Epithelial cell of prostate (primary cell): ENCODE measurements around the gene INF2.

ENCODE experiments used
- DNase-seq: peaks from one replicate; pipeline ENCODE4 v3.0.0-alpha.2; 2011; ENCODE audit warnings: low read depth, low spot score
- H3K27ac ChIP-seq: fragments of 450-650 bp; 2 replicates; pipeline ENCODE4 v1.5.1; 2017; ENCODE audit warnings: mild to moderate bottlenecking

Gene INF2

DNA sequence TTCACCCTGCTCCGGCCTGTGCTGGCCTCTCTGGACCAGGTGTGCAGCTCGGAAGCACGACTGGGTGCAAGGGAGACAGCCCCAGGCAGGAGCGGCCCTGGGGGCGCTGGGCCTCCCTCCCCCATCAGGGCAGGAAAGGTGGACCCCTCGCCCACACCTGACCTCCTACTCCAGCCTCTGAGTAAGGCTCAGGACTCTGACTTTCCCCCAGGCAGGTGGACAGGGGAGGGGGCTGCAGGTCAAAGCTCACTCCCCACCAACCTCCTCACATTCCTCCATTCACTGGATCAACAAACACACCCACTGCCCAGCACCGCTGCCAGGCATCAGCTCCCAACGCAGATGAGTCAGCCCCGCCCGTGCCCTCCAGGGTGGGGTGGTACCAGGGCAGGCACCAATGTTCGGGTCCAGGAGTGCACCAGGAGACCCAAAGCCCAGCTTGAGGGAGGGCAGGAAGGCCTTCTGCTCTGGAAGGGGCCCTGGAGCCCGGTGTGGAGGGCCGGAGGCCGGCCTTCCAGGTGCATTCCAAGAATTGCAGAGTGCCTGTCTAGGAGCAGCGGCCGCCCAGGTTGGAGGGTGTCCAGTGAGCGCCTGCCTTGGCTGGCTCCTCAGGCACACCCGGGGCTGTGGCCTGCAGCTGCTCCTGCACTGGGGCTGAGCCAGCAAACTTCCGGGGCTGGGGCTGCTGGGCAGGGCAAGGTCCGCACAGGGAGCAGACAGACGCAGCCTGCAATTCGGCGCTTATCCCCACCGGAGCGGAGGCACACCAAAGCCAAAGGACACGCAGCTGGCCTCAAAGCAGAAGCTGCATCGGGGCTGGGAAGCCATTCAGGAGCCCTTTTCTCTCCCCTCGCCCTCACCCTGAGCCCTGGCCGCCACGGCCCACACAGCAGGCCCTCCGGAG is 1.6 kb upstream of the INF2 start:
- H3K27ac ChIP-seq, result peak overlapping the region; percentile 88
- peak; percentile 37 for DNase-seq

DNA sequence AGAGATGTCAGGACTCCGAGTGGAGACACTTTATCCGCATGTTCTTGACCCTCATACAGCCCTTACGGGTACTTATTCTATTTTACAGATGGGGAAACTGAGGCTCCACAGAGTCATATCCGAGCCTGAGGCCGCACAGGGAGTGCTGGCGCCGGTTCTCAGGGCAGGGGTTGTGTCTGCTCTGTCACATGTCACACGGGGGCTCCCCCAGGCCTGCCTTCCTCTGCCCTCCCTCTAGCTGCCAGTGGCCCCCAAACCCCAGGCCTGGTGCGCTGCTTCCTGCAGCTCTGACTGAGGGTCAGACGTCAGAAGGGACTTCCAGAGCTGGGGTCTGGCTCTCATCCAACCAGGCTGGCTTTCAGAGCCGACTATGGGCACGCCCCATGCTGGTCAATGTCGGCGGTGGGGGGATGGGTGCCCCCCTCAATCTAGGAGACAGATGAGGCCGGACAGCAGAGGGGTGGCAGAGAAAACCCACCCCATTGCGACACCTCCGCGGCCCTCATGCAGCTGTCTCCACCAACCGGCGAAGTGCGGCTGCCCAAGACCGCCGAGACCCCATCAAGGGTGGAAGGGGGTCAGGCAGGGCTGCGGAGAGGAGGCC is 811 bp upstream of the INF2 start:
- H3K27ac ChIP-seq, result peak overlapping the region; percentile 88
- DNase-seq, result no peak

DNA sequence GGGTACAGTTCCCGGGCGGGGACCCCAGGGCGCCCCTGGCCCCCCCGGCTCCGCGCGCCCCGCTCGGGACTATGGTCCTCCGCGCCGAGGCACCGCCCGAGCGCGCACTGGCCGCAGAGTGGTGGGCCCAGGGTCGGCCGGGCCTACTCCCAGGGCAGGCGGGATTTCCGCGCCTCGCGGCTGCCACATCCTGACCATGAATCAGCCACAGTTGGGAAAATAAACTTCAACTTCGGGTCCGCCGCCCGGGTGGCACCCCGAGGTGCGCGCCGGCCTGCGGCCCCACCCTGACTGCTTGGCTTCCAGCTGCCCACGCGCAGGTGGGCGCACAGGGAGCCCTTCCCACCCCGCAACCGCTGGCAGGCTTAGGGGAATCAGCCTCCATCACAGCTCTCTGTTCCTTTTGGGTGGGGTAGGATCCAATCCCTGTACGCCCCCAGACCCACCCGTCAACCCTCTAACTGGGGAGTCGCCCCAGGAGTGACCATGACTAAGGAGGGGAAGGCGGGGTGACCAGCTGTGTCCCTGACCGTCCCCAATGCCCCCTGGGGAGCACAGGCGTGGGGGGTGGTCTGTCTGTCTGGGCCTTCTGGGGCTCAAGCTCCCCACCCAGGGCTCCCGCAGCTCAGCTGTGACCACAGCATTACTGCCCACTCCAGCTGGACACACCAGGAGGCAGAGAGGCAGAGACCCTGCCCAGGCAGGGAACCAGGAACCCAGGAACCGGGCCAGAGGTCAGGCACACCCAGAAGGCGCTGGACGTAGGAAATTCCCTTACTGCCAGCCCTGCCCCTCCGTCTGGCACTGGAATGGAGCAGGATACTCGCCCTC is 678 bp downstream of the INF2 start:
- DNase-seq, result no peak
- peak overlapping the region; percentile 88 for H3K27ac ChIP-seq

DNA sequence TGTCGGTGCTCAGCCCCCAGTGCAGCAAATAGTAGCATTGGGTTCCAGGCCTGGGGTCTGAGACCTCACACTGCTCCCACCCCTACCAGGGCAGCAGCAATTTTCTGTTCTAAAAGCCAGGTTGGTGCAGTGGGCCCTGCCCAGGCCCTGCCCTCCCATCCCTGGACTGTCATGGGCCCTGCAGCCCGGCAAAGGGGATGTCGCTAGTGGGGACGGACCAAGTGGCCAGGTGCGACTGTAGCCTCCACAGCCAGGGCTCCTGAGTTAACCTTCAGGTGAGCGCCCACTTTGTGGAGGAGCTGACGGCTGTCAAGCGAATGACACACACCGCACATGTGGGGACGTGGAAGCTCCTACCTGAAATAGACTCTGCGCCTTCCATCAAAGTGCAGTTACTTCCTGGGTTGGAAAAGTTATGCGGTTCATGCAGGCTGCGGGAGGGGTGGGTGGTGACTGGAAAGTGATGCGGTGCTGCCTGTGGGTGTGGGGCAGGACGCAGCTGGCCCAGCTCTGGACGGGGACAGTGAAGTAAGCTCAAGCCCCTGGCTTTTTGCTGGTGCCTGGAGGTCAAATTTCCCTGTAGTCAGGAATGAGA is 1.5 kb downstream of the INF2 start:
- no peak for DNase-seq
- H3K27ac ChIP-seq, result peak overlapping the region; percentile 88

DNA sequence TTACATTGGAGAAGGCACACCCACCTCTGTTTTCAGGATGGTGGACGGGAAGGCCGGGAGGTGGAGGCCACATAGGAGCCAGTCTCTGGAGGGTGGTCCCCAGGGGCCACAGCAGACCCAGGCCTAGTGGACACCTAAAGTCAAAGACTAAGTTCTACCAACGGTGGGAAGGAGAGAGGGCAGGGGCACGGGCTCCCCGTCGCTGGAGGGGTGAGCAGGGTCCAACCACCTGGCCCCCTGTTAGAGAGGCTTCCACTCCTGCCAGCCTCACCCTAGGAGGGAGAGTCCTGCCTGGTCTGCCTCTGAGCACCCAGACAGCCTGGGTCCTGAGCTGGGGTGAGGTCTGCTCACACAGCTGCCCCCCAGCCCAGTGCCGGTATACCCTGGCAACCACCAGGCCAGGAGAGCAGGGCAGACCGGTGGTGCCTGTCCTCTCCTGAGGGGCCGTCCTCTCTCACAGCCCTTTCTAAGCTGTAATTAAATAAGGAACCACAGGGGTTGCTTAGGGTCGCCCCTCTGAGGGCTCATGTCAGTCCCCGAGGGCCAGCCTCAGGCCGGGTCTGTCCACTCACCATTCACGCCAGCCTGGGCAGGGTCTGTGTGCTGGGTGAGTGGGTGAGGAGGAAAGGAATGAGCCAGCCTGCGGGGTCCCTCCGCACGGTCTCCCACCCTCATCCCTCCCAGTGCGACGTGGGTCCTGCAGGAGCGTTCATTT is 2.3 kb downstream of the INF2 start:
- H3K27ac ChIP-seq, result no peak overlapping the region
- DNase-seq, result no peak

DNA sequence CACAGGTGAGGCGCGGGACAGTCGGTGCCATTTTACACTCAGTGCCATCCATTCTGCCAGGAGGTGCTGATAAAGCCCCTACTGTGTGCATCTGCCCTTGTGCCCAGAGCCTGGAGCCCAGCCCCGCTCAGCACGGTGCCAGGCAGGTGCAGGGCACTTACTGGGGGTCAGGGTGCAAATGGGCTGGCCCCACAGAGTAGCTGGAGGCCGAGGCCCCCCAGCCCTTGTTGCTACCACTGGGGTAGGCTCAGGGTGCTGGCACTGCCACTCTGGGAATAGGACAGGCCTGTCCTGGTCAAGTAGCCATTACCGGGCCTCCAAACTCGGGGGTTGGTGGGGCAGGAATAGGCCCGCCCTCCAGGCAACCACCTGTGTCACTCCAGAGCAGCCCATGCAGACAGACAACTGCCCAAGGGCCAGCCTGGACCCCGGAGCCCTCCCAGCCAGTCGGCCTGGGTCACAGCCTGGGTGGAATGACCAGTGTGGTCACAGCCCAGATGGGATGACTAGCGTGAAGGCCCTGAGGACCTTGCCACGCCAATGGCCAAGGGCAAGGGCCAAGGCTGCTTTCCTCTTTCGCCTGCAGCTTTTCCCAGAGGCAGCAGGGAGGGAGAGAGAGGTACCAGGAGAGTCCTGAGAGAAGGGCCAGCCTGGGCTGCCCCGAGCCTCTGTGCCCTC is 3.0 kb downstream of the INF2 start:
- no peak for DNase-seq
- no peak overlapping the region for H3K27ac ChIP-seq

DNA sequence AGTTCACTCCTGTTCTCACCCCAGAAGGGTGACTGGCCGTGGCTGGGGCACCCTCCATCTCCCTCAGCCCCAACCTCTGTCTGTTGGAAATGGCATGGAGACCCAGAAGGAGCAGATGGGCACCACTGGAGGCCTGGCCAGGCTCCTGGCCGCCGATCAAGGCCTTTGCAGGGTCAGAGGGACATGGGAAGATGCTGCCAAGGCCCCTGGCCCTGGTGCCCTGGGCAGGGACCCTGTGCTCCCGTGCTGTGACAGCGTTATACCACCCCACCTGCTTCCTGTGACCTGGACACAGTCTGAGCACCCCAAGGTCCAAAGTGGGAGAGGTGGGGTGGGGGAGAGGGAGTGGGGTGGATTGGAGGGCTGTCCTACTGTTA is 3.5 kb downstream of the INF2 start:
- no peak for DNase-seq
- no peak overlapping the region for H3K27ac ChIP-seq

DNA sequence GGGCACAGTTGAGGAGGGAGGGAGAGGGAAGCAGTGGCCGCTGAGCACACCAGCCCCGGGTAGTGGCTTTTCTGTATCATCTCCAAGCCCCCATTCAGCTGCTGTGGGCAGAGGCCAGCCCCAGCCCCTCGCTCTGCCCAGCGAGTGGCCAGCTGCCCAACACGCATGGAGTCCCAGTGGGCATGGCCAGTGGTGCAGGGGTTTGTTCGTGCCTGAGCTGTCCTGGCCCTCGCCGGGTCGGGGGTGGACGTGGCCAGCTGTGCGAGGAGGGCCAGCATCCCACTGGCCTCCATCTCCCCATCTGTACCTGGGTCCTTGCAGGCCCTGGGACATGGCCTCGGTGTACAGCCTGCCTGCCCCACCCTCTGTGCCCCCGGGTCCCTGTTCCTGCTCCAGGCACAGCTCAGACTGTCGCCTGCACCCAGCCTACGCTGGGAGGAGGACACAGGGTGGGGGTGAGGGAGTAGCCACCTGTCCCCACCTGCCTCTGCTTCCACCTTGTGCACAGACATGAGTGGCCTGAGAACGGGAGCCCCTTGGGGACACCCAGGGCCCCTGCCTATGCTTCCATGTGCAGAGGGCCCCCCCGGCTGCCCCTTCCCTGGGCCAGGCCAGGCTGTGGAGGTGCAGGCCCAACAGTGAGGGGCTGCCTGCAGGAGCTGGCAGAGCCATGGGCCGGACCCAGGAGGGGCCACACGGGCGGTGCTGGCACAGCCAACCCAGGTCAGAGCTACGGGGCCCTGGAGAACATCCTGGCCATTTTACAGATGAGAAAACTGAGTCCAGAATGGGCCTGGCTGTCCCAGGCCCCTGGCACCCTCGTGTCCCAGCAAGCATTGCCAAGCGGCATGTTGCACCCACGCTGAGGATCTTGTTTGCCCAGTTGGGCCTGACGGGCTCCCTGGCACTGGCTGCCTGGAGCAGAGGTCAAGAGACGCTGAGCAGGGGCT is 4.3 kb downstream of the INF2 start:
- DNase-seq, result no peak
- no peak overlapping the region for H3K27ac ChIP-seq

DNA sequence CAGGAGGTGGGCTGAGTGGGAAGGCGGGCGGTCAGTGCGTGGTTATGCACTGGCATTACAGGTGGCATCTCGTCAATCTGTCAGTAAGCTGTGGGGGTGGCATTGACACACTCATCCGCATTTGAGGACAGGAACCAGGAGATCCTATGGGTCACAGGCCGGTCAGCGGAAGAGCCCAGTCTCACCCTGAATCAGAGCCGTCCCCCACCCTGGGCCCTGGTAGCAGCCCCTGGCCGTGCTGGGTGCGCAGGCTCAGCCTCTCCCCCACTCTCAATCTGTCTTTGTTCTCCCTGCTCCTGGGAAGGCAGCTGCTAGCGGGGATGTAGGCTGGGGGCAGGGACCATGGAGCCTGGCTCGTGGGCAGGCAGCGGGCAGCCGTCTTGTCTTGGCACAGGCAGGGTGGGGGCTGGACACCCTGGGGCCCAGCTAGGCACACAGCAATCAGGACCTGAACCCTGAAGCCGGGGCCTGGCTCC is 5.1 kb downstream of the INF2 start:
- no peak overlapping the region for H3K27ac ChIP-seq

DNA sequence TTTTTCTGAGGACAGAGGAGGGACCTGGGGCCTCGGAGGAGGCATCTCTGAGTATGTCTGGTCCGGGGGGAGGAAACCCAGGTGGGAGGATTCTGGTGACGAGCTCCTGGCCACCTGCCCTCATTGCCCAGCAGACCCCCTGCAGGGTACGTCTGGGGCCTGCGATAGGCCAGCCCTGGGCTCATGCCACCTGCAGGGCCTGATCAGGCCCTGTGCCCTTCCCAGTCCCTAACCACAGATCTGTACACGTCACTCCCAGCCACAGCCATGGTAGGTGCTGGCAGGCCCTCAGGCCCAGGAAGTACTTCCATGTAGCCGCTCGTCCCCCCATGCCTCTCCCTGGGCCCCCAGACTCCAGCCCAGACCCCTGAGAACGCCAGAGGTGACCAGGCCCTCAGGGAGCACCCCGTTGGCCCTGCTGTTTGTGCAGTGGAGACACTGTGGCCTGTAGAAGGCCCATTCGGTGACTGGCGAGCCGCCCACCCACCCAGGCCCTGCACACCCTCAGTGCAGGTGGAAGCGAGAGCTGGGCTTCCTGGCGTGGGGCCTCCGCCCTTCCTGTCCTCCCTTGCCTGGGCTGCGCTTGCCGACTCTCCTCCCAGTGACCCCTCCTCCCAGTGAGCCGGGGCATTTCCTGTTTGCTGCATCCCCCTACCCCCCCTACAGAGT is 5.7 kb downstream of the INF2 start:
- no peak overlapping the region for H3K27ac ChIP-seq
- no peak for DNase-seq

More for the DNA sequence above, 5.1 kb downstream of the INF2 start:
- no peak for DNase-seq

DNA sequence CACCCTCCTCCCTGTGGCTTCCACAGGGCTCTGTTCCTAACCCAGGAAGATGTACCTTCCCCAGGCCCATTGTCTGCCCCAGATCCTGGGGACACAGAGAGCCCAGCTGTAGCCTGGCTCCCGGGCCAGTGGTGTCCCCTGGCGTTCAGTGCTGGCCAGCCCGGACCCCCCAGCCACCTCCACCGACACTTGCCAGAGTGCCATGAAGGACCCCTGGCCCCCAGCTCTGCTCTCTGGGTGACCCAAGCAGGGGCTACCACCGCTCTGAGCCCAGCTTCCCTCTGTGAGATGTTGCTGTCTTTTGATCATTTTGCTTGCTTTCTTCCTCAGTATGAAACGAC is 6.2 kb downstream of the INF2 start:
- H3K27ac ChIP-seq, result no peak overlapping the region
- DNase-seq, result no peak

DNA sequence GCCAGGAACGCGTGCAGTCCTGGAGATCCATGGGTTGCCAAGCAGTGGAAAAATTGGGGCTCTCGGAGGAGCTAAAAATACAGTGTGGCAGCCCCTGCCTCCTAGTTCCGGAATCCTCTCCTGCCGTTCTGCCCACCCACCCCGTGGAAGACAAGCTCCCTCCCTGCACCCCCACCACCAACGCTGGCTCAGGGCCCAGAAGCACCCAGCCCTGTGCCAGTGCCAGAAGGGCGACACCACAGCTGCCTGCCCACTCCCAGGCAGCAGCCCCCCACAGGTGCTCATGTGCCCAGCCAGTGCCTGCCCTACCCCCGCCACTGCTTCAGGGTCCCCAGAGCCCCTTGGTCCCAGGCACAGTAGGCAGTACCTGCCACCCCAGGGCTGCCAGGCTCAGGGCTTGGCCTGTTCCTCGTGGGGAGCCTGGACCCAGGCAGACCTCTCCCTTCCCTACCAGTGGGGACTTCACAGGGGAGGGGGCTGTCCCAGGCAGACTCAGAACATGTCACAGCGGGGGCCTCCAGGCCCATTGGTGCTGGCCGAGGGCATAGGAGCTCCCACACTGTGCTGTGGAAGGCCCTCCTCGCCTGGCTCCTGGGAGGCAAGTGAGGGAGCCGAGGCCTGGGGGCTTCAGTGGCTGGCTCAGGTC is 7.4 kb downstream of the INF2 start:
- no peak for DNase-seq
- no peak overlapping the region for H3K27ac ChIP-seq

DNA sequence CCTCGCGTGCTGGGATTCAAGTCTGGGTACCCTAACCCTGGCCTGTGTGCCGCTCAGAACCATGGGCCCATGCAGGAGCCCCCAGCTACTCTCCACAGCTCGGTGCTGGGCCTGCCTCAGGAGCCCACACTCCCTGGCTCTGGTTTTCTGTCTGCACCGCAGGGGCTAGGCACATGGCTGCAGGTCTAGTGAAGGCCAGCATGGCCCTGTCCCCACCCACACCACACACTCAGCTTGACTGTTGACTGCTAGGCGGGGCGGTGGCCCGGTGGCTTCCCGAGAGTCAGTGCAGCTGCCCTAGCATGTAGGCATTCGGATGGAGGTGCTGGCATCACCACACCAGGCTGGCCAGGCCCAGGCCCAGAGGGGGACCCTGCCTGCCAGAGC is 7.9 kb downstream of the INF2 start:
- H3K27ac ChIP-seq, result no peak overlapping the region
- DNase-seq, result no peak

DNA sequence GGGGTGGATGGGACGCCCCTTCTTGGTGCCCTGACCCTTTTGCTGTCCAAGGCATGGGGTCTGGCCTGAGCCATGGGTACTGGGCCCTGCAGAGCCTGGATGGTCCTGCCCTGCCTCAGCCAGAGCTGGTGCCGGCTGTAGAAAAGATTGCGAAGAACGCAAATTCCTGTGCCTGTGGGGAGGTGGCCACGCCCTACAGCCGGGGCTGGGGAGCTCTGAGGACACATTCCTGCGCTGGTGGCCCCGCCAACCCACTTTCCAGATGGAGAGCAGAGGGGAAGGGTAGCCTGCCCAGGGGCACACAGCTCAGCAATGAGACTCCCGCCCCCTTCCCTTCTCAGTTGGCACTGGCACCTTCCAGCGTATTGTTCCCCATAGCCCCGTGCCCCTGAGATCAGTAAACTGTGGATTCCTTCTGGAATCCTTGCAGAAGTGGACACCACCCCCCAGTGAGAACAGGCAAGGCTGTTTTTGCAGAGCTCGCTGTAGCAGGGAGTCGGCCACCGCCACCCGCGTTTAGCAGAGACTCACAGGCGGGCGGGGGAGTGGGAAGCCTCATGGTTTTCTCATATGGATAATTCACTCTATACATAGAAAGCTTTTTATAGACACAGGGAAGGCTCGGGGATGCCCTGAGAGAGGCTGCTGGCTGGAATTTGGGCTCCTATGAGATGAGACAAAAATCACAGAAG is 8.6 kb downstream of the INF2 start:
- no peak overlapping the region for H3K27ac ChIP-seq
- DNase-seq, result no peak

DNA sequence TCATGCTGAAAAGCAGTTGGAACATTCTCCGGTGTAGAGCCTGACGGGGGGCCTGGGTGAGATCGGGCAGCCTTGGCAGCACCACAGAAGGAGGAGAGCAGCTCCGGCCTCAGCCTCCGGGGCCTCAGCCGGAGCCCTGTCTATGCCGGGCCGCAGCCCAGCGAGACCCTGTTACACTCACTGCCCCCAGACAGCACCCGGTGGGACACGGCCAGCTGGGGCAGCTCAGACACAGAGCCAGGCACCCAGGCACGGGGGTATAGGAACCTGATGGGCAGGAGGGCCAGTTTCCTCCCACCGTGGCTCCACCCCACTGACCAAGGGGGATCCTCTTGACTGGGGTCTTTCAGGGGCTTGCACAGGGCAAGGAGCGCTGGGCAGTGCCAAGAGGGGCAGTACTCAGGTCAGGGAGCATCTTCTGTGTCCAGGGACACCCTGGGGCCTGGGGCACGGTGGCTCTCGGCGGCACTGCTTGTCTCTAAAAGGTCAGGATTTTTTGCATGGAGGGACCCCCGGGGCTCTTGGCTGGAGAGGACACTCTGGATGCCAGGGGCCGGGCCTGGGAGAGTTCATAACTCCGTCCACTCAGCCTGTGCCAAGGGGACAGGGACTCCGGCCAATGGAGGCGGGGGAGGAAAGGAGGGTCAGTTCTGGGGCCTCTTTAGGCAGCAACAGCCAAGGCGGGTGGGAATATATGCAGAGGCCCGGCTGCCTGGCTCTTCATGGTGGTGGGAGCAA is 9.4 kb downstream of the INF2 start:
- no peak for DNase-seq
- no peak overlapping the region for H3K27ac ChIP-seq

DNA sequence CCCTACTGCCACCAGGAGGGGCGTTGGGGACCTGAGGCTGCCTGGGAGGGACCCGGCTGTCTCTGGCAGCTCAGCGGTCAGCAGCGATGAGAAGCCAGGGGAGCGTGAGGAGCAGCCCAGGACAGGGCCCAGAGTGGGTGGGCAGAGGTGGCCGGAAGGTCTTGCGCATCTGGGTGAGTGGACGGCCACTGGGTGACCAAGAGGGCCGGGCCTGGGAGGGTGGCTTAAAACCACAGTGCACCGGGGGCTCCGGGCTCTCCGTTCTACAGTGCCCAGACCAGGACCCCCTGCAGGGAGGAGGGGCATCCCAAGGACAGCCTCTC is 10.0 kb downstream of the INF2 start:
- H3K27ac ChIP-seq, result no peak overlapping the region
- DNase-seq, result no peak
